Mucosa of gallbladder (tissue), 1 donor: ENCODE results near the gene USP24. TPM values are rescaled to one million over a fixed set of nuclear protein-coding genes. Genes with fewer than 3 reads are reported as not detected.
A peak's percentile ranks its signal among the peaks of the same experiment; 100 is the strongest.

Experiments used
- DNase-seq: peaks from one replicate; pipeline ENCODE4 v3.0.0-alpha.2; 2020; ENCODE audit warnings: low spot score
- total RNA-seq: library from RNA; stranded (reverse); gene quantifications from one replicate; pipeline ENCODE4 v1.2.1, GENCODE V29; 2021
- donor health status: DM: no; HTN: no; CAD: no.

The USP24 gene
- total RNA-seq, 1 donor from 2014 or later, result 34.6 TPM

- no peak for DNase-seq
Observed at GRCh38 chr1:55156093-55156492, 59.1 kb downstream of the USP24 start.

GRCh38 chr1:55155522-55155921 lies 59.6 kb downstream of the USP24 start:
- no peak for DNase-seq

GRCh38 chr1:55154616-55155015 lies 60.5 kb downstream of the USP24 start:
- no peak for DNase-seq

- DNase-seq, result no peak
Observed at GRCh38 chr1:55153031-55153430, 62.1 kb downstream of the USP24 start.

- DNase-seq, result no peak
Observed at GRCh38 chr1:55150880-55151588, 64.1 kb downstream of the USP24 start.

- no peak for DNase-seq
Observed at GRCh38 chr1:55148676-55149075, 66.5 kb downstream of the USP24 start.

- no peak for DNase-seq
Observed at GRCh38 chr1:55147524-55147923, 67.6 kb downstream of the USP24 start.

- DNase-seq, result no peak
Observed at GRCh38 chr1:55146781-55147180, 68.4 kb downstream of the USP24 start.

GRCh38 chr1:55144886-55145285 lies 70.3 kb downstream of the USP24 start:
- DNase-seq, result no peak

- no peak for DNase-seq
Observed at GRCh38 chr1:55143684-55144083, 71.5 kb downstream of the USP24 start.

- DNase-seq, result no peak
Observed at GRCh38 chr1:55141295-55141893, 73.8 kb downstream of the USP24 start.

GRCh38 chr1:55140546-55140983 lies 74.6 kb downstream of the USP24 start:
- DNase-seq, result peak; percentile 81

- no peak for DNase-seq
Observed at GRCh38 chr1:55140137-55140536, 75.0 kb downstream of the USP24 start.

- no peak for DNase-seq
Observed at GRCh38 chr1:55138823-55139222, 76.3 kb downstream of the USP24 start.

- DNase-seq, result no peak
Observed at GRCh38 chr1:55134152-55134808, 80.9 kb downstream of the USP24 start.

- DNase-seq, result no peak
Observed at GRCh38 chr1:55131801-55132200, 83.4 kb downstream of the USP24 start.

GRCh38 chr1:55131218-55131617 lies 83.9 kb downstream of the USP24 start:
- no peak for DNase-seq

GRCh38 chr1:55129194-55129728 lies 85.9 kb downstream of the USP24 start:
- DNase-seq, result peak; percentile 13

GRCh38 chr1:55128418-55128995 lies 86.7 kb downstream of the USP24 start:
- no peak for DNase-seq

GRCh38 chr1:55127827-55128343 lies 87.3 kb downstream of the USP24 start:
- DNase-seq, result no peak

GRCh38 chr1:55124470-55124869 lies 90.7 kb downstream of the USP24 start:
- no peak for DNase-seq

- no peak for DNase-seq
Observed at GRCh38 chr1:55120538-55120937, 94.6 kb downstream of the USP24 start.
